Upper lobe of right lung (tissue), 1 donor: ENCODE measurements around the gene ERICH6. TPM values are rescaled to one million over a fixed set of nuclear protein-coding genes. Genes with fewer than 3 reads are reported as not detected.

Experiments used
- ATAC-seq: fragments of 200-7000 bp; cut with Tn5 transposase; one replicate; pipeline ENCODE4 v1.9.1; 2020; ENCODE audit warnings: mild to moderate bottlenecking, moderate library complexity
- DNase-seq: peaks from one replicate; pipeline ENCODE4 v3.0.0-alpha.2; 2020
- H3K27ac ChIP-seq: fragments of 200-600 bp; one replicate; pipeline ENCODE4 v1.8.0; 2022
- H3K27me3 ChIP-seq: fragments of 200-600 bp; one replicate; pipeline ENCODE4 v1.8.0; 2022; ENCODE audit warnings: mild to moderate bottlenecking
- H3K36me3 ChIP-seq: fragments of 200-600 bp; one replicate; pipeline ENCODE4 v1.8.0; 2022
- H3K4me1 ChIP-seq: fragments of 200-600 bp; one replicate; pipeline ENCODE4 v1.8.0; 2022
- H3K4me3 ChIP-seq: fragments of 200-600 bp; one replicate; pipeline ENCODE4 v1.8.0; 2022; ENCODE audit warnings: mild to moderate bottlenecking
- H3K9me3 ChIP-seq: fragments of 200-600 bp; one replicate; pipeline ENCODE4 v1.8.0; 2022
- CTCF ChIP-seq: fragments of 200-600 bp; IDR thresholded peaks from one replicate; pipeline ENCODE4 v1.8.0; 2022; ENCODE audit warnings: antibody characterized with exemption
- intact Hi-C: fragments of 100-400 bp; cut with DNase I; formaldehyde crosslinking; loops from one replicate; pipeline ENCODE4 v1.11.0; 2022
- total RNA-seq: library from RNA; stranded (reverse); fragmentation: NEBNext Ultra II Directional; extraction: Animal tissue kit (Norgen Biotek cat#: 25700); gene quantifications from one replicate; pipeline ENCODE4 v1.2.1, GENCODE V29; 2021
- donor health status: DM: no; HTN: yes; CAD: no; lungs with severe emphysema.

ERICH6 gene
- total RNA-seq, 1 donor from 2014 or later = not detected

GRCh38 chr3:150609988-150610387, 93.7 kb downstream of the ERICH6 start:
- intact Hi-C loops = no loop called here
- Histone ChIP-seq H3K27me3 (no peaks in the 10 kb centered on the region), H3K27ac (no peak overlapping the region), H3K36me3 (peaks cover 18% of the 10 kb centered on the region), H3K4me1 (peaks cover 40% of the 10 kb centered on the region), H3K9me3 (no peaks in the 10 kb centered on the region), H3K4me3 (no peak overlapping the region)
- DNase-seq (no peak), ATAC-seq (no peak)
- no peak for TF ChIP-seq CTCF

Other genes starting within 250 kb of the ERICH6 start
- 132 TPM for gene SERP1, start 157.4 kb downstream of the ERICH6 start, total RNA-seq
- 83.8 TPM for gene EIF2A, start 157.1 kb downstream of the ERICH6 start, total RNA-seq
- 118 TPM for gene SELENOT, start 100.6 kb downstream of the ERICH6 start, total RNA-seq
- gene SIAH2, start 59.2 kb upstream of the ERICH6 start, total RNA-seq = 16.9 TPM
- not detected for gene MINDY4B, start 201.5 kb upstream of the ERICH6 start, total RNA-seq